Hematopoietic multipotent progenitor cell treated with erythropoietin and hydrocortisone succinate and interleukin-3 and kit ligand, for 6 days (in vitro differentiated cells): ENCODE measurements around the gene TMEM182.

Experiments used
- DNase-seq: peaks from one replicate; pipeline ENCODE4 v3.0.0-alpha.2; 2015

TMEM182 gene

DNA sequence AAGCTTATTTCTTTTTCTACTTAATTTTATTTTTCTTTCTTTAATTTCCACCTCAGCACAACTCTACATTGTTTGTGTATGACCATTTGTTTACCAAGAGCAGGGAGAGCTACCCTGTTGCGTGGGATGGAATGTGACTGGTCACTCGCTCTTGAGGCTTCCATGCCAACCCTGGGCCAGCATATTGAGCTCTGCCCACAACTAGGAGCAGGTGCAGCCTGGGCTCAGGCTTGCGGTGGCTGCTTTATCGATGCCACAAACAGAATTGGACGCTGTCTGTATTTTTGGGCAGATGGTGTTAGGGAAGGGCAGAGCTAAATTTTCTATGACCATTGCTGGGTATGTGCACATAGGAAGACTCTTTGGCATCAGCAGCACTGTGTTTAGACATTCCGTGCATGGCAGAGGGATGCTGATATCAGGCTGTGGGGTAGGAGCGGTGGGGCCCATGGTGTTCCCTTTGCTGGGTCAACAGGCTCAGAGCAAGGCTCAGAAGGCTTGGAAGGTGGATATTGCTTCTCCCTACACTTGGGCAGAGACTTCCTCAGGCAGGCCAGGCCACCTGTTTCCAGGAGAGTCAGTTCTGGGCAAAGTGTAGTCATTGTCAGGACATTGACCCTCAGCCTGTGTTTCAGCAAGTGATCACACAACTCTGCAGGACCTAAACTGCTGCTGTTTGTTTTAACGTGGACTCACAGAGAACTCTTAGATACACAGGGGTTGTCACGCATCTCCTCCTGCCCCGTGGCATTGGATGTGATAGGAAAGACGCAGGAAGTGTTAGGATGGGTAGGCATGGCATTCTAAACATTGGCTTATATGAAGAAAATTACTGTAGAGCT is 40.2 kb downstream of the TMEM182 start:
- DNase-seq = no peak

DNA sequence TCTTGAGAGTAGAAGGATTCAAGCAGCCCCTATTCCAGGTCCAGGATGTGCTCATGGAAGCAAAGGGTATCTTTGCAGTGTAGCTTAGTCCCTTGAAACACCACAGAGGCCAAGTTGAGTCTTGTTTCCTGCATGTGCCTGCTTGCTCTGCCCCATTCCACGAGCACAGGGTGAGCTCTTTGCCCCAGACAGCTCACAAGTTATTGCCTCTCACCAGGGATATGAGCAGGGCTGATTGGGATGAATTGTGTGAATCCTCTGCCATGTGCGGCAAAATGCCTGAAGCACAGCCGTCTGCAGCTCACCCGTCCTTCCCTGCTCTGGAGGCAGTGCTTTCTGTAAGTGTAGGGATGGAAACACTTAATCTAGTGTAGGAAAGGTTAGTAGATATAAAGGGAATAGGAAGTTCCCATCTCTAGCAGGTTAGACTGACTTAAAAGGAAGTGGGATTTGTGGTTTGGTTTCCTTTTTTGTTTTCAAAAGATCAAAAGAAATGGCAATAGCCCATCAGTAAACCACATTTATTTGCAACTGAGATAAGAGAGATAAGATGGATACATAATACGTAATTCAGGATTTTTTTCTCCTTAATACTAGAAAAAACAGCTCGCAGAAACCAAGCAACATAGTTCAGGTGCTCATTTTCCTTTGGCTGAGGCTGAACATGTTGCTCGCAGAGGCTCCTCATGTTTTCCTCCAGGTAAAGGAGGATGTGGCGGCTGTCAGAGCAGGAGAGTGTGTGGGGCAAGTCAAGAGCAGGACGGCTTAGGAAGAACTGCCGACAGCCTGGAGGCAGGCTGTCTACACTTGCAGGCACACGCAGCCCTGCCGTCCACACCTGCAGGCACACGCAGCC is 41.4 kb downstream of the TMEM182 start:
- peak; percentile 46 for DNase-seq

DNA sequence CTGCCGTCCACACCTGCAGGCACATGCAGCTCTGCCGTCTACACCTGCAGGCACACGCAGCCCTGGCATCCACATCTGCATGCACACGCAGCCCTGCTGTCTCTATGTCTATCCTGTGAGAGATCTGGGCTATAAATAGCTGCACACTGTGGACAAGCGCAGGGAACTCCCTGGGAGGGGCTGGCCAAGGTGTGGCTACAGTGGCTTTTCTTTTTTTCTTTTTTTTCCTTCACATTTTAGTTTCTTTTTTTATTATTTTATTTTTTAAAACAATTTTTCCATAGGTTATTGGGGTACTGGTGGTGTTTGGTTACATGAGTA is 42.0 kb downstream of the TMEM182 start:
- no peak for DNase-seq

DNA sequence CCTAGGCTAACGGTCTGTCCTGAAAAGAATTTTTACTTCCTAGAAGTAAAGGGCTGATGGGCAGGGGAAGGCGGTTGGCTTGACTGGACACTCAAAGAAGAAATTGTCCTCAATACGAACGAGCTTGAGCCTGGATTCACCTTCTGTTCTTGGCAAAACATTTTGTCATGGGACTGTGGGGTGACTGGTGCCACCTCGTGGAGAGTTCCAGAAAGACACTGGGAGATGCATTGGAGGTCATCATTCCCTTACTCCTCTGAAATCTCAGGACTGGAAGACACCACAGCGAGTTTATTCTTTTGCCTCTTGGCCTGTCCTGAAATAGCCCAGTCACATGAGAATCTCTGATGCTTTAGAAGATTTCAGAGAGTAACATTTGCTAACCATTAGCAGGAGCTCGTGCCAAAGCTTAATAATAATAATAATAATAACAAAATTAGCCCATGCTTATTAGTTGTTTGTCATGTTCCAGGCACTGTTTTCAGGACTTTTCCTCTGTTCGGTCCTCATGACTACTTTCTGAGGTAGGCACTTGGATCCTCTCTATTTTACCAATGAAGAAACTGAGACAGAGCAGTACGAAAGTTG is 44.5 kb downstream of the TMEM182 start:
- peak; percentile 76 for DNase-seq

DNA sequence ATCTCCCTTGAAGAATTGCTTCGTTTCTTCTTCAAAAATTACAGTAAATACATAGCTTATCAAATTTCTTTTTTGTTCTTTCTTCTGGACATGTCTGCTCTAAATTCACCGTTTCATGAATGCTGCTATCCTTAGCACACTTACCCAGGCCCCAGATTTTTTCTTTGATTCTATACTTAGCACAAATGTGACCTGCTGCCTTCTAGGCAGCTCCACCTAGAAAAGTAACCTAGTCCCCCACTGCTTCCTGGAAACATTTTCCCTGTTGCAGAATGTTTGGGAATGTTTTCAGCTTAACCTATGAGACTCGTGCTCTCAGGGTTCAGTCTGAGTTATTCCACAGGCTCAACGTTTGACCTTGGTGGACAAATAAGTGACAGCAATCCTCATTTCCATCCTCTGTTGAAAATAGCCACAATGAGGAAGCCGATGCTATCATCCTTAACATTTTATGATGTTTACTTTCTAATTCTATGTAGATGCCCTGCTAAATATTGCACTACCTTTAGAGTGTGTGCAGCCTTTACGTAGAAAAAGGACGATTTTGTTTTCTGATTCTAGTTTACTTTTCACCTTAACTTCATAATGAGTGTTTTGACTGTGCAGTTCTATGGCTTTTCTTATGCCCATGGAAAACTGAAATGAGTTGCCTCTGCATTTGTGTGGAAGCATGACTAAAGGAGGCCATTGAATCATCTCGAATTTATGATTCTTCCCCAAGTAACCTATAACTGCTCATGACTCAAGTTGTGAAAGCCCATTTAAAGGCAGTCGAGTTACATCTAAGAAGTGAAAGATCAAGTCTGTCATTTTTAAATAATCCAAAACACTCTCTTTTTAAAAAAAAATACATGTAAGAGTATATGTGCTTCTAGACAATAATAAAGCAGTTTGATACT is 47.7 kb downstream of the TMEM182 start:
- no peak for DNase-seq

DNA sequence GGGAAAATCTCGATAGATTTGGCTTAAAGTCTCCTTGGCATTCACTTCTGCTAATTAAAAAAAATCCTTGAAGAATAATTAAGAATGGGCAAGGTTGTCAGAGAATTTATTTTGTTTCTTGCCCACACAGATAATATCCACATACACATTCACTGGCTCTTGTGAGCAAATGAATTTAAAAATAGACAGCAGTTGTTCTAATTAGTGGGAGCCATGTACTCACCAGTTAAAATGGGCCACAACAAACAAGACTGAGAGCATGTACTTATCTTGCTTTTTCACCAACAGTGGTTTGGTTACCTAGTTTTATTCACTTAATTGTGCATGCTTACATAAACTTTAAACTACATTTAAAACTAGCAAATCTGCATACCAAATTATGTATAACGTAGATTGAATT is 53.5 kb downstream of the TMEM182 start:
- DNase-seq = no peak

DNA sequence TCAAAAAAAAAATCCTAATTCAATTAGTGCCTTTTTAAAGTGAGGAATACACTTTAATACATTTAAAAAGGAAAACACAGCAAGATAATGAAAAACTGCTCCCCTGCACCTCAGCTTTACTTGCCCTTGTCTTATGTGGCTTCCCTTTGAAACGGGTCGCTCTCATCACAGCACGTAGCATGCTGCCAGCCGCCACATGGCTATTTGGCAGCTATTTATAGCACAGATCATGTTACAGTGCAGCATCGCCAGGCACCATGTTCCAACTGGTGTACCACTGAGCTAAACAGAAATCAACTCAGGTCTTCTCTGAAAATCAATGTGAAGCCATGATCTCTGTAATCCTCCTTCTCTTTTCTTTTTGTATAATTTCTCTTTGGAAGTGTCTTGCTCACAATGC is 65.1 kb downstream of the TMEM182 start:
- DNase-seq = no peak

DNA sequence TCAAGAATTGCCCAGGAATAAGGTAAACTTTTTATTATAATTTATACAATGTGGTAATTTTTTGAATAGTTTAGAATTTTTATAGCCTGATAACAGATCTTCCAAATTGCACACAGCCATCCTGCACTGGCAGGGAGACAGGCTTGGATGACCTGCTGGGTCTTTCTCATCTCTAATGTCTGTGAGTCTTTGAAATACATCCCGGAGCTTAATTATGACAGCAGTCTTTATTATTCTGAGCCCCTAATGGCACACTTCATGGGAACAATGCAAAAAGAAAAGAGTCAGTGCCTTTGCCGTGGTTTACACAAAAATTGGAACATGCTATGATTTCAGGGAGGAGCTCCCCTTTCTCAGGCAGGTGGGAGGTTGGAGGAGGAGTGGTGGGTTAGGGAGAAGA is 71.0 kb downstream of the TMEM182 start:
- no peak for DNase-seq

DNA sequence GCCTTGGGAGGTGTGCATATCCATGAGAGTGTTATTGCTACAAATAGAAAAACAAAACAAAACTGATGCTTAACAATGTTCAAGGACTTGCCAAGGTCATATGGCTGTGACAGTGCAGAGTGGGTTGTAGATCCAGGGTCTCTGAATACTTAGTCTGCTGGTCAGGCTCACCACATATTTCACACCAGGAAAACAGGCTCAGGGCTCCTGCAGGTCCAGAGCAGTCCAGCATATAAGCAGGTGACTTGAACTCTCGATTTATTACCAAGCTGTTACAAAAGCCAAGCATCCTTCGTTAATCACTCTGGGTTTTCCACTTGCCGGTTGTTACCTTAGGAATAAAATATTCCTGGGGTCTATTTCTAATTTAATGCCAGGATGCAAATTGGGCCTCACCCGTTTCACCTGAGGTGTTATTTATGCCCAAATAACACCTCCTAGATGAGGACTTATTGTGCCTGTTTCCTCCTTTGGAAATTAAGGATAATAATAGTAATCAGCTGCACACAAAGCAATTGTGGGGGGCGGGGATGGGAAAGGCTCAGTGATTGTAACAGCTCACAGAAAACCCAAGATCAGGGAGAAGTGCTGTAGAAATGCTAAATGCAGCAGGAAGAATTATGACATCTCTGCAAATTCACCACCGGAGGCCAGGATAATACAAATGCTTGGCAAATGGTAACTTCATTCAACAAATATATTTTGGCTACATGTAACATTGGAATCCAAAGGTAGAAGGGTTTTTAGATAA is 72.9 kb downstream of the TMEM182 start:
- no peak for DNase-seq

DNA sequence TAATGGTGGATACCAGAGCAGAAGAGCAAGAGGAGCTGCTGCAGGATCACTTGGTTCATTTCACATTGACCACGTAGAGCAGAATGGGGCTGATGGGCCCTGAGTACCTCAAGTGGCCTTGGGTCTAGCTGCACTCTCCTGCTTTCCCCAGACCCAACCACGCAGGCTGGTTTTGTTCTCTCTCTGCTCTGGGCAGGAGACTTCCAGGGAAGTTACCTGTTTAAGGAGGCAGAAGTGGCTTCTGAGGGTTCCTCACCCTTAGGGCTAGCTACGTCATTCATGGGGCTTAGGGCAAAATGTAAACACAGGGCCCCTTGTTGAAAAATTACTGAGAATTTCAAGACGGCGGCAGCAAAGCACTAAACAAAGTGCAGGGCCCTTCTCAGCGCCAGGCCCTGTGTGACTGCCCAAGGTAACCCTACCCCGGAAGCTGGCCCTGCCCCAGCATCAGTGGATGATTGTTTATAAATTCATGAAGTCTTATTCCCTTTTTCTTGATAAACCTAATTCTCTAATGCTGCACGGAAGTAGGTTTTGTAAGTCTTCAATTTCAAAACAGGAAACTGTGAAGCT is 75.9 kb downstream of the TMEM182 start:
- DNase-seq = no peak

DNA sequence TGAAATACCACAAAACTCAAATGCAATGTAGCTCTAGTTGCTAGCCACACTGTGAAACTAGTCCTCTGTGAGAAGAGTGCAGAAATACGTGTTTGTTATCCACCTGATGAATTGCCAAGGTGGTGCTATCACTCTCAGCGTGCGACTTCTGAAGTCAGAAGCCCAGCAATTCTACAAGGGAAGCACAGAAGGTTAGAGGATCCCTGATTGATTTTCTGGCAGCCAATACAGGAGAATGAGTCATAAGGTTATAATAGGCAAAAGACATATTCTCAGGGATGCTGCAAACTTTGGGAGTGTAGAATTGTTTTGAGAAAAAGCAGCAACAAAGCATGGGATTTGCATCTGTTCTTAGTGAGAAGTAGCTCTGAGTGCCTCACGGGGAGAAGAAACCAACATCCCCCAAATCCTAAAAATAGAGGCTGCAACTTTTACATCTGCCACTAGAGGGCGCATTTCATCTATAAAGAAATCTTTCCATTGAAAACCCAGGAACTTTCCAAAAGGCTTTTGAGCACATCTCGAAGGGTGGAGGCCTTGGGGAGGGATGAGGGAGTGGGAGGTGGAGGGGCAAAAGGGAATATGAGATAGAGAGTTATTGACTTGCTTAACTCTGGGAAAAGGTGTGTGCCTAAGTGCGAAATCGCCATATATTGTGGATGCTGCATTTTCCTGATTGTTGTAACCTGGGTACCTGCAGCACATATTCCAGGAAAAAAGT is 78.0 kb downstream of the TMEM182 start:
- peak; percentile 70 for DNase-seq

DNA sequence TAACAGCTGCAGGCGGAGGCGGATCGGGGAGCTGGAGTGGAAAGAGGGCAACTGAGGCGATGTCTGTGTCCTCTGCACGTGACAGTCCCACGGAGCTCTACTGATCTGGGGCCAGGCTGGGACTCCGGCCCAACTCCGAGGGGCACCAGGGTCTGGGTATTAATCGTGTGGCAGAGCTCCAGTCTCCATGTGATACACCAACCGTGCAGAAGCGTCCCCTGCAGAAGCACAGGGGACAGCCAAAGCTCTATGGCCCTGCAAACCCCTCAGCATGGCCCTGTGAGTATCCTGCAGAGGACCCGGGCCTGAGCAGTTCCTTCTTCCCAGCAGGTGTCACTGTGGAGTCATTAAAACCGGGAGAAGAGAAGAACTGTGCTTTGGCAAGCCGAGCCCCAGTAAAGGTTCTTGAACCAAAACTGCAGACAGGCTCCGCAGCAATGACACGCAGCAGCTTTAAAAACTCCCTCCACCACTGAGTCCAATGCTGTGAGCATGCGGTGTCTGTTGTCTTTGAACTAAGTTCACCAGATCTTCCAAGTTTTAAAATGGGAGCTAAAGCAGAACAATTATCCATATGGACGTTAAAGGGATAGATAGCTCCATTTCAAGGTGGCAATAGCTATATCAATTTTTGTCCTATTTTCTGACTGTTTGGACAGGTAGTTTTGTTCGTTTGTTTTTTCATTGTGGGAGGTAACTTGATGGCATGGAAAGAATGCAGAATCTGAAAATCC is 79.4 kb downstream of the TMEM182 start:
- DNase-seq = peak; percentile 78

DNA sequence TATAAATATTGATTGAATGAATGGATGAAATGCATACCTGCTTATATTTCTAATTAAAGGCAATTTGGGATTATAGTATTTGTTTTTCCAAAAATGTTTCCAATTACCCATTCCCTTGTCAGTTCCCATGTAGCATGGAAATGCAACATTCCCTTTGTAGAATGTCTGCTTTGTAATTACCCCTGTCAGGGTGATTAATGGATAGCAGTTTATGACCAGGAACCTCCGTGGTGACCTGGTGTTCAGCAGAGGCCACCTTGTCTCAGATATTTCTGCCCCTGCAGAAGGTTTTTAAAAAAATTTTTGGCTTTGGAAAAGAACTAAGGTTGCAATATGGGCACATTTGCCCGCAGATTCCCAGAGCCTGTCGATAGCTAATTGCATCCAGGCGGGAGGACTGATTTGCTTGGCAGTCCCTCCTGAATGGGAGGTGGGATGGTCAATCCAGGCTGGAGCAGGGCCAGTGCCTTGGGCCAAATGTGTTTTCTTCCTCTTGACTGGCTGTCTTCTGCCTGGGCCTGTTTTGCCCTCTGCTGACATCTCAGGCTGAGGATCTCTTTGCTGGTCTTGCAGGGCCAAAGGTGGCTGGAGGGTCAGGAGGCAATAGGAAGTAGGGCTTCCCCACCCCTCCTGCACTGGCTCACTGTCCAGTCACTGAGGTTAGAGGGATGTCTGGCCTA is 82.1 kb downstream of the TMEM182 start:
- DNase-seq = no peak

DNA sequence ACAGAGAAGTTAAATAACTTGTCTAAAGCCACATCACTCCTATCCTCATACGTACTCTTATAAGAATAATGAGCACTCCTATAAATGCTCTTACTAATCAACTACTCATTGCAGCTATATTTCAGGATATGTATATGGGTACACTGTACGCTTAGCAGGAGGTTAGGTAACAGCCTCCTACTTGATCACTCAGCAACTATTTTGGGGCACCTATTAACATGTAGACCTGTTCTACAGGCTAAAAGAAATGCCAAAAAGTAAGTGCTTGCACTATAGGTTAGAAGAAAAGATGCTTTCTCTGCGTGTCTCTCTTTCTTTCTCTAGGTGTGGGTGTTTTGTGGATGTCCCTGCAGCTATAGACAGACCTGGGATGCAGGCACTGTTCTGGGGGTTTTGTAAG is 83.1 kb downstream of the TMEM182 start:
- no peak for DNase-seq

DNA sequence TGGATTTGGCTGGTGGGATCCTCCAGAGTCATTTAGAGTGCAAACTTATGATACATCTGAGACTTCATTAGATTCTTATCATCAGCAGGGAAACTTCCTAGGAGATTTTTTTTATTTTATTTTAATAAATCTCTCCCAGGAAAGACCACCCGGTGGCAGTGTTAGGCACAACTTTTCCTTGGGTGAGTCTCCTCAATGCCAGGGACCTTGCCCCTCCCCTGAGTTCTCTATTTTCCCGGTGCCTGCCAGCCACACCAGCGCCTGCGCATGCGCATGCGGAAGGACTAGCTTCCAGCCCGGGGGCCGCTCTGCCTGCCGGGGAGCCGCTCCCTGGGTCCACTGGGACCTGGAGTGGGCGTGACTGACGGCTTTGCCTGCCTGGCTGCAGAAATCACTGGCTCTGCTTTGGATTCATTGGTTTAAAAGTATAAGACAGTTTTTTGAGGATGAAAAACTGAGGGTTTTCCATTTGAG is 86.6 kb downstream of the TMEM182 start:
- peak; percentile 76 for DNase-seq

DNA sequence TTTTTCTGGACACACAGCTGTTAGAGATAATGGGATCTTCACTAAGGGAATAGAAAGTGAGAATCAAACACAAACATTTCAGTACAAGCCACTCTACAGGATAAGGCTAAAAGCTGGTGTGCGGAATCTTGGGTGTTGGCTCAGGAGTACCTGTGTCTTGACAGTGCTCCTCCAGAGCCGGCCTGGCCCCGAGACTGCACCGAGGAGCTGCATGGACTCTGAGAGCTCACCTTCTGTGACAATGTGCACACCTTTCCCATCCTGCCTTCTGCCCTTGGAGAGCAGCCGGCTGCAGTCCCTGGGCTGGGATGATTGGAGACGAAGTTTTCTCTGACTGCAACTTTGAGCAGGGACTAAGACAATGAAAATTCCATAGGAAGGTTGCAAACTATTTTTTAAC is 89.1 kb downstream of the TMEM182 start:
- no peak for DNase-seq

DNA sequence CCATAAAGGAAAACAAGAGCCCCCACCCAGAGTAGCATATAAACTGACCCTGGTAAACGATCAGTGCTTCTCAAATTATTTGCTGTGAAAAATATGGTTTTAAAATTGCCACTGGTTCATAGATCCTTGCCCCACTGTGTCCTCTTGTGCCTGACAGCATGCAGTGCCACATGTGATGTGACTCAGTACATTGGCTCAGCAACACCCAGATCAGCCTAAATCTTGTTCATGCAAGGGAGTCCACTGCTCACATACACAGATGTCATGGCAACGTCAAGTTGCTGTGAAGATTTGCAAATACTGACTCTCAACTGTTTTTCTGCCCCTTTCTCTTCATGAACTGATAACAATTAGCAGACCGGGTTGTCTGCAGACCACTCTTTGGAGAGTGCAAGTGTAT is 91.0 kb downstream of the TMEM182 start:
- DNase-seq = no peak
